Measurements from ENCODE around the gene LMAN2L.

Gene LMAN2L

GRCh38 chr2:96703021-96703751, 36.7 kb downstream of the LMAN2L start:
- DNase-seq (ENCODE audit: low spot score): no peak

- DNase-seq (ENCODE audit: low spot score): no peak
These were observed 37.6 kb downstream of the LMAN2L start for GRCh38 chr2:96702098-96702785.

- DNase-seq (ENCODE audit: low spot score): no peak
These were observed 38.2 kb downstream of the LMAN2L start for GRCh38 chr2:96701636-96702035.

- DNase-seq (ENCODE audit: low spot score): no peak
These were observed 39.8 kb downstream of the LMAN2L start for GRCh38 chr2:96700086-96700485.

GRCh38 chr2:96699621-96700020, 40.2 kb downstream of the LMAN2L start:
- no peak for DNase-seq (ENCODE audit: low spot score)

- DNase-seq (ENCODE audit: low spot score): no peak
These were observed 40.8 kb downstream of the LMAN2L start for GRCh38 chr2:96699021-96699420.

GRCh38 chr2:96698221-96698861, 41.5 kb downstream of the LMAN2L start:
- DNase-seq (ENCODE audit: low spot score): no peak

GRCh38 chr2:96697476-96697875, 42.4 kb downstream of the LMAN2L start:
- DNase-seq (ENCODE audit: low spot score): no peak

GRCh38 chr2:96695602-96696001, 44.3 kb downstream of the LMAN2L start:
- DNase-seq (ENCODE audit: low spot score): no peak

GRCh38 chr2:96694816-96695455, 44.9 kb downstream of the LMAN2L start:
- DNase-seq (ENCODE audit: low spot score): no peak

- no peak for DNase-seq (ENCODE audit: low spot score)
These were observed 45.6 kb downstream of the LMAN2L start for GRCh38 chr2:96694279-96694678.

GRCh38 chr2:96693286-96694200, 46.3 kb downstream of the LMAN2L start:
- DNase-seq (ENCODE audit: low spot score): no peak

GRCh38 chr2:96692094-96692971, 47.5 kb downstream of the LMAN2L start:
- no peak for DNase-seq (ENCODE audit: low spot score)

GRCh38 chr2:96691022-96691612, 48.7 kb downstream of the LMAN2L start:
- no peak for DNase-seq (ENCODE audit: low spot score)

GRCh38 chr2:96690306-96691021, 49.4 kb downstream of the LMAN2L start:
- DNase-seq (ENCODE audit: low spot score): no peak

- no peak for DNase-seq (ENCODE audit: low spot score)
These were observed 50.4 kb downstream of the LMAN2L start for GRCh38 chr2:96689431-96689991.

- no peak for DNase-seq (ENCODE audit: low spot score)
These were observed 51.0 kb downstream of the LMAN2L start for GRCh38 chr2:96688649-96689430.
